Measurements from ENCODE around the gene MAGI2. TPM values are rescaled to one million over a fixed set of nuclear protein-coding genes. Genes with fewer than 3 reads are reported as not detected.

The MAGI2 gene
- total RNA-seq, 1 donor from 2014 or later = 6.9 TPM

- Histone ChIP-seq H3K4me3 (no peak overlapping the region), H3K27ac (no peak overlapping the region), H3K4me1 (no peaks in the 10 kb centered on the region), H3K27me3 (no peaks in the 10 kb centered on the region), H3K36me3 (no peaks in the 10 kb centered on the region), H3K9me3 (no peaks in the 10 kb centered on the region)
- intact Hi-C loops (cut with DNase I) = no loop called here
- TF ChIP-seq POLR2A (IDR thresholded peaks at IDR 0.05) = no peak
- no peak for TF ChIP-seq CTCF (IDR thresholded peaks at IDR 0.05)
- TF ChIP-seq POLR2AphosphoS5 (IDR thresholded peaks at IDR 0.05; ENCODE audit: insufficient read depth in 1 of 2, low read depth in 1 of 2) = no peak
- no peak for DNase-seq (ENCODE audit: extremely low spot score in 2 of 2)
Observed at GRCh38 chr7:78638364-78638763, 815.1 kb downstream of the MAGI2 start.

GRCh38 chr7:78636727-78637126 lies 816.7 kb downstream of the MAGI2 start:
- no peak overlapping the region for H3K4me3 ChIP-seq
- no peak for DNase-seq (ENCODE audit: extremely low spot score in 2 of 2)
- H3K4me1 ChIP-seq = no peaks in the 10 kb centered on the region
- TF ChIP-seq POLR2AphosphoS5 (IDR thresholded peaks at IDR 0.05; ENCODE audit: insufficient read depth in 1 of 2, low read depth in 1 of 2) = no peak
- no peak for TF ChIP-seq CTCF (IDR thresholded peaks at IDR 0.05)
- TF ChIP-seq POLR2A (IDR thresholded peaks at IDR 0.05) = no peak
- H3K27ac ChIP-seq = no peak overlapping the region
- H3K27me3 ChIP-seq = no peaks in the 10 kb centered on the region
- no peaks in the 10 kb centered on the region for H3K36me3 ChIP-seq
- intact Hi-C loops (cut with DNase I) = no loop called here
- H3K9me3 ChIP-seq = no peaks in the 10 kb centered on the region

GRCh38 chr7:78635026-78635793 lies 818.3 kb downstream of the MAGI2 start:
- intact Hi-C loops (cut with DNase I) = no loop called here
- H3K4me3 ChIP-seq = no peak overlapping the region
- TF ChIP-seq POLR2A (IDR thresholded peaks at IDR 0.05) (no peak), CTCF (IDR thresholded peaks at IDR 0.05) (no peak), POLR2AphosphoS5 (IDR thresholded peaks at IDR 0.05; ENCODE audit: insufficient read depth in 1 of 2, low read depth in 1 of 2) (no peak)
- no peaks in the 10 kb centered on the region for H3K9me3 ChIP-seq
- DNase-seq (ENCODE audit: extremely low spot score in 2 of 2) = no peak
- H3K36me3 ChIP-seq = no peaks in the 10 kb centered on the region
- no peaks in the 10 kb centered on the region for H3K4me1 ChIP-seq
- H3K27me3 ChIP-seq = no peaks in the 10 kb centered on the region
- no peak overlapping the region for H3K27ac ChIP-seq

GRCh38 chr7:78634093-78634492 lies 819.4 kb downstream of the MAGI2 start:
- no peak for TF ChIP-seq POLR2AphosphoS5 (IDR thresholded peaks at IDR 0.05; ENCODE audit: insufficient read depth in 1 of 2, low read depth in 1 of 2)
- TF ChIP-seq POLR2A (IDR thresholded peaks at IDR 0.05) = no peak
- TF ChIP-seq CTCF (IDR thresholded peaks at IDR 0.05) = no peak
- Histone ChIP-seq H3K4me3 (no peak overlapping the region), H3K27me3 (no peaks in the 10 kb centered on the region), H3K4me1 (no peaks in the 10 kb centered on the region), H3K27ac (no peak overlapping the region), H3K36me3 (no peaks in the 10 kb centered on the region), H3K9me3 (no peaks in the 10 kb centered on the region)
- intact Hi-C loops (cut with DNase I) = no loop called here
- DNase-seq (ENCODE audit: extremely low spot score in 2 of 2) = no peak

GRCh38 chr7:78620920-78621319 lies 832.5 kb downstream of the MAGI2 start:
- intact Hi-C loops (cut with DNase I) = no loop called here
- no peak for DNase-seq (ENCODE audit: extremely low spot score in 2 of 2)
- Histone ChIP-seq H3K9me3 (no peaks in the 10 kb centered on the region), H3K27ac (no peak overlapping the region), H3K4me3 (no peak overlapping the region), H3K36me3 (no peaks in the 10 kb centered on the region), H3K27me3 (no peaks in the 10 kb centered on the region), H3K4me1 (no peaks in the 10 kb centered on the region)
- TF ChIP-seq POLR2A (IDR thresholded peaks at IDR 0.05) (no peak), POLR2AphosphoS5 (IDR thresholded peaks at IDR 0.05; ENCODE audit: insufficient read depth in 1 of 2, low read depth in 1 of 2) (no peak), CTCF (IDR thresholded peaks at IDR 0.05) (no peak)
